NB4 (cell line): ENCODE data around the gene ODAM.
"Not testable (repeated sequence)": the region's sequence is repeated elsewhere in the genome, so short reads cannot be mapped to it uniquely, and the experiment has no call there.

ENCODE experiments used
- DNase-seq: peaks from one replicate; pipeline ENCODE4 v3.0.0; 2010; ENCODE audit warnings: low read depth
- H3K4me3 ChIP-seq: one replicate; pipeline ENCODE4 v1.5.1; 2011; ENCODE audit warnings: mild to moderate bottlenecking, low read depth, low read length, moderate library complexity
- CTCF ChIP-seq: IDR thresholded peaks from one replicate; pipeline ENCODE4 v1.5.1; 2012; ENCODE audit warnings: low read depth, low read length
- MAX ChIP-seq: IDR thresholded peaks from 2 replicates; pipeline ENCODE4 v1.6.1; 2011; ENCODE audit warnings: low read depth, low read length
- MYC ChIP-seq: IDR thresholded peaks from 2 replicates; pipeline ENCODE4 v1.6.1; 2011; ENCODE audit warnings: low read depth, low read length
- POLR2A ChIP-seq: IDR thresholded peaks from 2 replicates; pipeline ENCODE4 v1.6.1; 2011; ENCODE audit warnings: mild to moderate bottlenecking; ENCODE audit not compliant: insufficient read length; ENCODE audit errors: extremely low read depth

Gene ODAM

GRCh38 chr4:70236125-70236524, 40.6 kb downstream of the ODAM start:
- no peak overlapping the region for H3K4me3 ChIP-seq
- no peak for DNase-seq
- TF ChIP-seq MAX (no peak), MYC (no peak), POLR2A (no peak), CTCF (no peak)

GRCh38 chr4:70239131-70239883, 43.8 kb downstream of the ODAM start:
- TF ChIP-seq CTCF (no peak), POLR2A (no peak), MAX (no peak)
- H3K4me3 ChIP-seq: no peak overlapping the region
- DNase-seq: no peak

- DNase-seq: no peak
- H3K4me3 ChIP-seq: no peak overlapping the region
- no peak for TF ChIP-seq CTCF
These were observed 44.5 kb downstream of the ODAM start for GRCh38 chr4:70239884-70240591.

GRCh38 chr4:70242297-70242696, 46.8 kb downstream of the ODAM start, which contains the start of gene CSN3:
TSS of gene CSN3 (plus strand) at chr4:70242597. CDS start at chr4:70244820, 2,223 bp downstream.
- H3K4me3 ChIP-seq: not testable (repeated sequence)

GRCh38 chr4:70243091-70243490, 47.6 kb downstream of the ODAM start:
- H3K4me3 ChIP-seq: no peak overlapping the region
- DNase-seq: no peak
- TF ChIP-seq MYC (no peak), POLR2A (no peak), MAX (no peak), CTCF (no peak)

More at GRCh38 chr4:70242297-70242696, 46.8 kb downstream of the ODAM start, which contains the start of gene CSN3:
- not testable (repeated sequence) for DNase-seq

GRCh38 chr4:70251250-70251944, 55.9 kb downstream of the ODAM start:
- no peak for DNase-seq
- no peak for TF ChIP-seq MYC
- TF ChIP-seq POLR2A: no peak
- no peak for TF ChIP-seq MAX
- TF ChIP-seq CTCF: no peak
- H3K4me3 ChIP-seq: no peak overlapping the region
